ENCODE results near the gene PDCD11. TPM values are rescaled to one million over a fixed set of nuclear protein-coding genes. Genes with fewer than 3 reads are reported as not detected.

PDCD11 gene
- total and polyA plus RNA-seq, 4 donors, result 6.0 to 24.2 (median 16.9) TPM

DNA sequence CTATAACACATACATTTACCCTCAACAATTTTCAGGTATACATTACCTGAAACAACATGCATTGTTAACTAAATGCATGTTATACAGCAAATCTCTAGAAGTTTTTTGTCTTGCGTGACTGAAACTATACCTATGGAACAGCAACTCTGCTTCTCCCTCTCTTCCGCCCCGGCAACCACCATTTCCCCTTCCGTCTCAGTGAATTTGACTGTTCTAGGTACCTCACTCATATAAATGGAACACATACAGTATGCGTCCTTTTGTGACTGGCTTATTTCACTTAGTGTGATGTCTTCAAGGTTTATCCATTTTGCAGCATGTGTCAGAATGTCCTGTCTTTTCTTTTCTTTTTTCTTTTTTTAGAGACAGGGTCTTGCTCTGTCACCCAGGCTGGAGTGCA lies 33.2 kb downstream of the PDCD11 start:
- ATAC-seq (ENCODE audit: low FRiP score) (no peak), DNase-seq (no peak)
- no peaks in the 10 kb centered on the region for H3K9me3 ChIP-seq (ENCODE audit: control insufficient read depth, low read length)
- H3K36me3 ChIP-seq (ENCODE audit: control insufficient read depth in 1 of 2, insufficient read depth in 2 of 2, low read length in 1 of 2), result peaks cover 4 to 8% of the 10 kb centered on the region in 2 donors
- no peak overlapping the region for H3K27ac ChIP-seq (ENCODE audit: low read depth in 1 of 2, low read length in 2 of 2)
- no peak overlapping the region for H3K4me3 ChIP-seq (ENCODE audit: low read length in 2 of 2)
- intact Hi-C loops (cut with DNase I), result no loop called here
- WGBS, 2 donors, result 94 to 96% methylated on average over 5 of the region's 5 CpGs
- H3K27me3 ChIP-seq (ENCODE audit: control insufficient read depth in 1 of 2, insufficient read depth in 2 of 2, low read length in 1 of 2), result no peaks in the 10 kb centered on the region
- no peaks in the 10 kb centered on the region for H3K4me1 ChIP-seq (ENCODE audit: control insufficient read depth in 1 of 2, insufficient read depth in 2 of 2, low read length in 2 of 2)

DNA sequence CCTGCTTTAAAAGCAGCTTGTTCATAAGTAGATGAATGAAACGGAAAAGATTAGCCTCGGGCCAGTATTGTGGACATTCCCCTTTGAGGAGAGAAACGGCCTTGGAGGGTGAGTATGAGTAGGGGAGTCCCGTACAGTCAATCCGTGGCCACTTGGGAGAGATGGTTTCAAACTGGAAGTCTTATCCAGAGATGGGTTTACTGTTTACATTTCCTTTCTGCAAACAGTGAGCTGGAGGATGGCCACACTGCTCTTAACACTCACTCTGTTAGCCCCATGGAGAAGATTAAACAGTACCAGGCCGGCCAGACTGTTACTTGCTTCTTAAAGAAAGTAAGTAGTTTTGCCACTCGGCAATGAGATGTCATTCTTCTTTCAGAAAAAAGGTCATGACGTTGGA lies 35.5 kb downstream of the PDCD11 start:
- DNase-seq, result no peak
- Histone ChIP-seq H3K36me3 (ENCODE audit: control insufficient read depth in 1 of 2, insufficient read depth in 2 of 2, low read length in 1 of 2) (peaks cover 2 to 4% of the 10 kb centered on the region in 2 donors), H3K4me1 (ENCODE audit: control insufficient read depth in 1 of 2, insufficient read depth in 2 of 2, low read length in 2 of 2) (no peaks in the 10 kb centered on the region), H3K9me3 (ENCODE audit: control insufficient read depth, low read length) (no peaks in the 10 kb centered on the region), H3K27ac (ENCODE audit: low read depth in 1 of 2, low read length in 2 of 2) (no peak overlapping the region), H3K4me3 (ENCODE audit: low read length in 2 of 2) (no peak overlapping the region), H3K27me3 (ENCODE audit: control insufficient read depth in 1 of 2, insufficient read depth in 2 of 2, low read length in 1 of 2) (no peaks in the 10 kb centered on the region)
- no peak for ATAC-seq (ENCODE audit: low FRiP score)
- intact Hi-C loops (cut with DNase I), result no loop called here
- 75 to 79% methylated on average over 8 of the region's 8 CpGs for WGBS, 2 donors

DNA sequence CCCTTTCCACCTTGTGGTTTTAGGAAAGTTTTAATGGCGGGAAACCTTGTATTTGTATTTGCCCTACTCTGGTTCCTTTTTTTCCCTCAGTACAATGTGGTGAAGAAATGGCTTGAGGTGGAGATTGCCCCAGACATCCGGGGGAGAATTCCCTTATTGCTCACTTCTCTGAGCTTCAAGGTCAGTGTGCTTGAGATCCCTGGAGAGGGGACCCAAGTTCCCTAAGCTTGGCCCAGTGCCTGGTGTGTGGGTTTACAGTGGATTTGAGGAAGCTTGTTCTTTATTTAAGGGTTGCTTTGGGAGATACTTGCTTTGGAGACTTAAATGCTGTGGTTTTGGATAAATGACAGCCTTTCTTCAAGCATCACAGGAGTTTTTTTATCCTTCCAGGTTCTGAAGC lies 37.4 kb downstream of the PDCD11 start:
- Histone ChIP-seq H3K4me3 (ENCODE audit: low read length in 2 of 2) (no peak overlapping the region), H3K9me3 (ENCODE audit: control insufficient read depth, low read length) (no peaks in the 10 kb centered on the region), H3K4me1 (ENCODE audit: control insufficient read depth in 1 of 2, insufficient read depth in 2 of 2, low read length in 2 of 2) (no peaks in the 10 kb centered on the region), H3K27ac (ENCODE audit: low read depth in 1 of 2, low read length in 2 of 2) (no peak overlapping the region), H3K36me3 (ENCODE audit: control insufficient read depth in 1 of 2, insufficient read depth in 2 of 2, low read length in 1 of 2) (peaks cover 2 to 6% of the 10 kb centered on the region in 2 donors), H3K27me3 (ENCODE audit: control insufficient read depth in 1 of 2, insufficient read depth in 2 of 2, low read length in 1 of 2) (no peaks in the 10 kb centered on the region)
- DNase-seq (peak in 1 of 2 donors; percentile 82), ATAC-seq (ENCODE audit: low FRiP score) (no peak)
- WGBS, 2 donors, result 73 to 82% methylated on average over 2 of the region's 2 CpGs
- intact Hi-C loops (cut with DNase I), result no loop called here

DNA sequence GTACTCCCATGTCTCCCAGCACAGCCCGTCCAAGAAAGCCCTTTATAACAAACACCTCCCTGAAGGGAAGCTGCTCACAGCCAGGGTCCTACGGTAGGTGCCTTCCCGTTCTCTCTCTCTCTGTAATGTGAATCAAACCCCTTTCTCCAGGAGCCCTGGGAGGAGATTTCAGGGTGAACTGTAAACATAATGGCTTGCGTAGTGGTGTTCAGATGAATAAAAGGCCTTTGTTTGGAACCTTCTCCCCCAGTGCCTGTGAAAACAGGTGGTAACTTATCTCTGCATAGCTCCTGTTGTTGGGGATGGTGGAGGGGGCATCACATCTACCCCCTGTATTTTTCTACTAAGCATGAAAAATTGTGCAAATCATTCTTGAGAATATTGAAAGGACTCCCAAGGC lies 43.4 kb downstream of the PDCD11 start:
- Histone ChIP-seq H3K27me3 (ENCODE audit: control insufficient read depth in 1 of 2, insufficient read depth in 2 of 2, low read length in 1 of 2) (no peaks in the 10 kb centered on the region), H3K9me3 (ENCODE audit: control insufficient read depth, low read length) (no peaks in the 10 kb centered on the region), H3K4me1 (ENCODE audit: control insufficient read depth in 1 of 2, insufficient read depth in 2 of 2, low read length in 2 of 2) (no peaks in the 10 kb centered on the region), H3K27ac (ENCODE audit: low read depth in 1 of 2, low read length in 2 of 2) (no peak overlapping the region), H3K4me3 (ENCODE audit: low read length in 2 of 2) (no peak overlapping the region), H3K36me3 (ENCODE audit: control insufficient read depth in 1 of 2, insufficient read depth in 2 of 2, low read length in 1 of 2) (peaks cover 2 to 3% of the 10 kb centered on the region in 2 donors)
- 88 to 92% methylated on average over 4 of the region's 4 CpGs for WGBS, 2 donors
- no peak for ATAC-seq (ENCODE audit: low FRiP score)
- intact Hi-C loops (cut with DNase I), result no loop called here
- no peak for DNase-seq

DNA sequence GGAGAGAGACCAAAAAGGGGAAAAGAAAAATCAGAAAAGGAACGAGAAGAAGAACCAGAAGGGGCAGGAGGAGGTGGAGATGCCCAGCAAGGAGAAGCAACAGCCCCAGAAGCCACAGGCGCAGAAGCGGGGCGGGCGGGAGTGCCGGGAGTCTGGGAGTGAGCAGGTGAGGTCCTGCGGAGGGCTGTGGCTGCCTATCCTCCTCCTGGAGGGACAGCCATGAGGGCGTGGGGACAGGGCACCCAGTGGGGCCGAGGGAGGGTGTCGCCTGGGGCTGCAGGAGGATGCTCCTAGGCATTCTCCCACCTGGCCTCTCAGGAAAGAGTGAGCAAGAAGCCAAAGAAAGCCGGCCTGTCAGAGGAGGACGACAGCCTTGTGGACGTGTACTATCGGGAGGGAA lies 44.0 kb downstream of the PDCD11 start:
- peaks cover 2 to 3% of the 10 kb centered on the region in 2 donors for H3K36me3 ChIP-seq (ENCODE audit: control insufficient read depth in 1 of 2, insufficient read depth in 2 of 2, low read length in 1 of 2)
- no peaks in the 10 kb centered on the region for H3K27me3 ChIP-seq (ENCODE audit: control insufficient read depth in 1 of 2, insufficient read depth in 2 of 2, low read length in 1 of 2)
- H3K9me3 ChIP-seq (ENCODE audit: control insufficient read depth, low read length), result no peaks in the 10 kb centered on the region
- no peak overlapping the region for H3K4me3 ChIP-seq (ENCODE audit: low read length in 2 of 2)
- H3K27ac ChIP-seq (ENCODE audit: low read depth in 1 of 2, low read length in 2 of 2), result no peak overlapping the region
- H3K4me1 ChIP-seq (ENCODE audit: control insufficient read depth in 1 of 2, insufficient read depth in 2 of 2, low read length in 2 of 2), result no peaks in the 10 kb centered on the region
- DNase-seq, result no peak
- ATAC-seq (ENCODE audit: low FRiP score), result no peak
- 94% methylated on average over 14 of the region's 14 CpGs for WGBS, 2 donors
- intact Hi-C loops (cut with DNase I), result no loop called here

DNA sequence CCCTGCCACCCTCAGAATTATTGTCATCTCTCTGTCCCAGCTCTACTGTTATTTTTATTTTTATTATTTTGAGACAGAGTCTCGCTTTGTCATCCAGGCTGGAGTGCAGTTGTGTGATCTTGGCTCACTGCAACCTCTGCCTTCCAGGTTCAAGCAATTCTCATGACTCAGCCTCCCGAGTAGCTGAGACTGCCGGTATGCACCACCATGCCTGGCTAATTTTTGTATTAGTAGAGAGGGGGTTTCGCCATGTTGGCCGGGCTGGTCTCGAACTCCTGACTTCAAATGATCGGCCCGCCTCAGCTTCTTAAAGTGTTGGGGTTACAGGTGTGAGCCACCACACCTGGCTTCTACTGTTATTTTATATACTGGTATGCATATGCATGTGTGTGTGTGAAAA lies 44.8 kb downstream of the PDCD11 start:
- DNase-seq (no peak), ATAC-seq (ENCODE audit: low FRiP score) (no peak)
- Histone ChIP-seq H3K4me3 (ENCODE audit: low read length in 2 of 2) (no peak overlapping the region), H3K36me3 (ENCODE audit: control insufficient read depth in 1 of 2, insufficient read depth in 2 of 2, low read length in 1 of 2) (peaks cover 2 to 3% of the 10 kb centered on the region in 2 donors), H3K4me1 (ENCODE audit: control insufficient read depth in 1 of 2, insufficient read depth in 2 of 2, low read length in 2 of 2) (peaks cover 0 to 2% of the 10 kb centered on the region in 2 donors), H3K27ac (ENCODE audit: low read depth in 1 of 2, low read length in 2 of 2) (no peak overlapping the region), H3K27me3 (ENCODE audit: control insufficient read depth in 1 of 2, insufficient read depth in 2 of 2, low read length in 1 of 2) (no peaks in the 10 kb centered on the region), H3K9me3 (ENCODE audit: control insufficient read depth, low read length) (no peaks in the 10 kb centered on the region)
- 79 to 81% methylated on average over 8 of the region's 8 CpGs for WGBS, 2 donors
- intact Hi-C loops (cut with DNase I), result no loop called here

DNA sequence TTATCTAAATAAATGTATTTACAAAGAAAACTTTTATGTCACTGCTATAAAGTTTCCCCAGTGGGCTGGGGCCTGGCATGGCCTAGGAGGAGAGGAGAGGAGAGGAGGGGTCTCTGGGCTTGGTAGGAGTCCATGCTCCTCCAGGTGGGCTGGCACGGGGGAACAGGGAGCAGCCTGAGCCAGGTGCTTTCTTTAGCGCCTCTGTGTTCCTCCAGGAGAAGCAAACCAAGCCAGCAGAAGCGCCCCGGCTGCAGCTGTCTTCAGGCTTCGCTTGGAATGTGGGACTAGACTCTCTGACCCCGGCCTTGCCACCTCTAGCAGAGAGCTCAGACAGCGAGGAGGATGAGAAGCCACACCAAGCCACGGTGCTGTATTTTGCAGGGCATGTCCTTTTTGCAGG lies 45.2 kb downstream of the PDCD11 start:
- 80 to 86% methylated on average over 8 of the region's 8 CpGs for WGBS, 2 donors
- Histone ChIP-seq H3K27ac (ENCODE audit: low read depth in 1 of 2, low read length in 2 of 2) (no peak overlapping the region), H3K4me1 (ENCODE audit: control insufficient read depth in 1 of 2, insufficient read depth in 2 of 2, low read length in 2 of 2) (peaks cover 2% of the 10 kb centered on the region in 2 donors), H3K36me3 (ENCODE audit: control insufficient read depth in 1 of 2, insufficient read depth in 2 of 2, low read length in 1 of 2) (peaks cover 2 to 3% of the 10 kb centered on the region in 2 donors), H3K27me3 (ENCODE audit: control insufficient read depth in 1 of 2, insufficient read depth in 2 of 2, low read length in 1 of 2) (no peaks in the 10 kb centered on the region), H3K4me3 (ENCODE audit: low read length in 2 of 2) (no peak overlapping the region), H3K9me3 (ENCODE audit: control insufficient read depth, low read length) (no peaks in the 10 kb centered on the region)
- no peak for ATAC-seq (ENCODE audit: low FRiP score)
- no peak for DNase-seq
- intact Hi-C loops (cut with DNase I), result no loop called here

DNA sequence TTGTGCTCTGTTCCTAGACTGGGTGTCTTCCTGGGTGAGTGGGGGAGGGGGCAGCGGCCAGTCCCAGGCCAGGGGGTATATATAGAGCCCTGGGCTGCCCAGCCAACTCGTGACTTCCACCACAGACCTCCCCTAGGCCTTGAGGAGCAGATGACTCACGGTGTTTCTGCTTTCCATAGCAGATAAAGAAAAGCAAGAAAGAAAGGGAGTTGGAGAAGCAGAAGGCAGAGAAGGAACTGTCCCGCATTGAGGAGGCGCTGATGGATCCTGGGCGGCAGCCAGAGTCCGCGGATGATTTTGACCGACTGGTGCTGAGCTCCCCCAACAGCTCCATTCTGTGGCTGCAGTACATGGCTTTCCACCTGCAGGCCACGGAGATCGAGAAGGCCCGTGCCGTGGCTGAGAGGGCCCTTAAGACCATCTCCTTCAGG lies 45.6 kb downstream of the PDCD11 start:
- peaks cover 2 to 5% of the 10 kb centered on the region in 2 donors for H3K4me1 ChIP-seq (ENCODE audit: control insufficient read depth in 1 of 2, insufficient read depth in 2 of 2, low read length in 2 of 2)
- ATAC-seq (ENCODE audit: low FRiP score) (no peak), DNase-seq (peak in 1 of 2 donors; percentile 83)
- H3K36me3 ChIP-seq (ENCODE audit: control insufficient read depth in 1 of 2, insufficient read depth in 2 of 2, low read length in 1 of 2), result peaks cover 2 to 3% of the 10 kb centered on the region in 2 donors
- H3K27me3 ChIP-seq (ENCODE audit: control insufficient read depth in 1 of 2, insufficient read depth in 2 of 2, low read length in 1 of 2), result no peaks in the 10 kb centered on the region
- H3K4me3 ChIP-seq (ENCODE audit: low read length in 2 of 2), result no peak overlapping the region
- H3K27ac ChIP-seq (ENCODE audit: low read depth in 1 of 2, low read length in 2 of 2), result no peak overlapping the region
- intact Hi-C loops (cut with DNase I), result no loop called here
- 67 to 77% methylated on average over 13 of the region's 13 CpGs for WGBS, 2 donors
- H3K9me3 ChIP-seq (ENCODE audit: control insufficient read depth, low read length), result no peaks in the 10 kb centered on the region

DNA sequence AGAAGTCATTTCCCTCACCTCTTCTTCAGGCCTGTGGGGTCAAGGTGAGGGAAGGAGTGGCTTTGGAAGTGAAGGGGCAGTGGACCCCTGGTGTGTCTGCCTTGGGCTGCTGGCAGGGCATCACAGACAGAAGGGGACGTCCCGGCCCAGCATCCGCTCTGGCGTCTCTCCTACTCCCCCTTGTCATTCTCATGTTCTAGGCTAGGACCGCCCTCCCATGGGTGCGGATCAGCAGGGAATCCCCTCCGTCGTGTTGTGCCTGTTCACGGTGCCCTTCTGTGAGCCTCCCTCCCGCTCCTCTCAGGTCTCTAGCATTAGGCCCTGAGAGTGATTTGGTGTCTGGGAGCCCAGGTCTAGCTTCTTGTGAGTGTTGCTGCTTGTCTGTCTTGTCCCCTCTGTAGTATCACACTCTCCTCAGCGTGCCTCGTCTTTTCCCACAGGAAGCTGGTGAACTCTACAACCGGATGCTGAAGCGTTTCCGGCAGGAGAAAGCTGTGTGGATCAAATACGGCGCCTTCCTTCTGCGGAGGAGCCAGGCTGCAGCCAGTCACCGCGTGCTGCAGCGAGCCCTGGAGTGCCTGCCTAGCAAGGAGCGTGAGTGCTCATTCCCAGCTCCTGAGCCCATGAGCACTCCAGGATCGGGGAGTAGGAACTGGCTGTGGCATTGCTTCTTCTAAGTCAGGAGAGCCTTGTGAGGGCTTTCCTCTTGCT lies 47.2 kb downstream of the PDCD11 start:
- DNase-seq (no peak), ATAC-seq (ENCODE audit: low FRiP score) (no peak)
- peaks cover 2 to 5% of the 10 kb centered on the region in 2 donors for H3K4me1 ChIP-seq (ENCODE audit: control insufficient read depth in 1 of 2, insufficient read depth in 2 of 2, low read length in 2 of 2)
- WGBS, 2 donors, result 87 to 91% methylated on average over 23 of the region's 23 CpGs
- H3K27ac ChIP-seq (ENCODE audit: low read depth in 1 of 2, low read length in 2 of 2), result no peak overlapping the region
- peaks cover under 1 to 3% of the 10 kb centered on the region in 2 donors for H3K36me3 ChIP-seq (ENCODE audit: control insufficient read depth in 1 of 2, insufficient read depth in 2 of 2, low read length in 1 of 2)
- H3K27me3 ChIP-seq (ENCODE audit: control insufficient read depth in 1 of 2, insufficient read depth in 2 of 2, low read length in 1 of 2), result no peaks in the 10 kb centered on the region
- no peak overlapping the region for H3K4me3 ChIP-seq (ENCODE audit: low read length in 2 of 2)
- intact Hi-C loops (cut with DNase I), result no loop called here
- no peaks in the 10 kb centered on the region for H3K9me3 ChIP-seq (ENCODE audit: control insufficient read depth, low read length)

Data from aorta (tissue), 5 donors.